Esophagus muscularis mucosa (tissue), 4 donors: Measurements from ENCODE around the gene UNC119B.

Experiments
- EP300 ChIP-seq: sonication (generic); formaldehyde crosslinking; IDR thresholded peaks from one replicate; pipeline ENCODE4 v1.6.1; 2017; ENCODE audit warnings: antibody characterized with exemption
- POLR2A ChIP-seq: fragments of 450-650 bp; IDR thresholded peaks from one replicate; pipeline ENCODE4 v1.6.1; 2017; ENCODE audit warnings: antibody characterized with exemption, moderate library complexity, mild to moderate bottlenecking, low read depth
- POLR2AphosphoS5 ChIP-seq, 2 donors: sonication (generic); formaldehyde crosslinking; IDR thresholded peaks; one replicate each; pipeline ENCODE4 v1.6.1; 2017; ENCODE audit warnings: antibody characterized with exemption in 2 of 2
- TF ChIP-seq, protein P1 (sequence below), 3 experiments: fragments of 200-600 bp in 2 of 3; fragments of 450-650 bp in 1 of 3; sonication (generic) in 2 of 3; IDR thresholded peaks; one replicate each; pipeline ENCODE4 v1.5.1; 2017 to 2019; ENCODE audit warnings: antibody characterized with exemption in 3 of 3, mild to moderate bottlenecking in 2 of 3, moderate library complexity in 1 of 3

DNA sequence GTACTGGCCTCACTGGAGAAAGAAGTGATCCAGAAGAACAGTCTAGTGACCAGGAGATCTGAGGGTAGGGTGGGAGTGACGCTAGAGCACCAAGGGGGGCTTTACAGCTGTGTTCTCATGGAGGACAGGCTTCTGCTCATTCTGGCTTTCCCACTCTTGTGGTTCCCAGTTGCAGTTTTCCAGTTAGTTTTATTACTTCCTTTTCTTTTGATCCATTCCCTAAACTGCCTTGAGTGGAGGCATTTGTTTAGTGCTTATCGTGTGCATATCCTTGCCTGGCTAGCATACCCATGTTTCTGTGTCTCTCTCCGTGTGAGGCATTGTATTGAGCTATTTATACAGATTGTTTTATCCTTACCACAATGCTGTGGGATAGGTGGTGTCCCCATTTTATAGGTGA lies 19.3 kb upstream of the UNC119B start:
- TF ChIP-seq, protein P1, sequence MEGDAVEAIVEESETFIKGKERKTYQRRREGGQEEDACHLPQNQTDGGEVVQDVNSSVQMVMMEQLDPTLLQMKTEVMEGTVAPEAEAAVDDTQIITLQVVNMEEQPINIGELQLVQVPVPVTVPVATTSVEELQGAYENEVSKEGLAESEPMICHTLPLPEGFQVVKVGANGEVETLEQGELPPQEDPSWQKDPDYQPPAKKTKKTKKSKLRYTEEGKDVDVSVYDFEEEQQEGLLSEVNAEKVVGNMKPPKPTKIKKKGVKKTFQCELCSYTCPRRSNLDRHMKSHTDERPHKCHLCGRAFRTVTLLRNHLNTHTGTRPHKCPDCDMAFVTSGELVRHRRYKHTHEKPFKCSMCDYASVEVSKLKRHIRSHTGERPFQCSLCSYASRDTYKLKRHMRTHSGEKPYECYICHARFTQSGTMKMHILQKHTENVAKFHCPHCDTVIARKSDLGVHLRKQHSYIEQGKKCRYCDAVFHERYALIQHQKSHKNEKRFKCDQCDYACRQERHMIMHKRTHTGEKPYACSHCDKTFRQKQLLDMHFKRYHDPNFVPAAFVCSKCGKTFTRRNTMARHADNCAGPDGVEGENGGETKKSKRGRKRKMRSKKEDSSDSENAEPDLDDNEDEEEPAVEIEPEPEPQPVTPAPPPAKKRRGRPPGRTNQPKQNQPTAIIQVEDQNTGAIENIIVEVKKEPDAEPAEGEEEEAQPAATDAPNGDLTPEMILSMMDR (IDR thresholded peaks at IDR 0.05), result no peak
- TF ChIP-seq POLR2A (no peak), POLR2AphosphoS5 (IDR thresholded peaks at IDR 0.05) (no peak), EP300 (no peak)
